Measurements from ENCODE around the gene JUND.

- TF ChIP-seq YY1 (IDR thresholded peaks at IDR 0.05; ENCODE audit: insufficient read depth, insufficient read length) (no peak), ZNF274 (IDR thresholded peaks at IDR 0.05; ENCODE audit: low read depth, low read length) (no peak)
These were observed 6.7 kb upstream of the JUND start for GRCh38 chr19:18287836-18288772.

All from NT2/D1 (cell line).